CD4-positive, alpha-beta memory T cell (primary cell): Measurements from ENCODE around the gene ALG6. TPM values are rescaled to one million over a fixed set of nuclear protein-coding genes. Genes with fewer than 3 reads are reported as not detected.

ENCODE experiments used
- CTCF ChIA-PET: fragments of 350-600 bp; sonication (Branson Sonifier 250); formaldehyde crosslinking; loops from one replicate; lab custom pipeline; 2021; ENCODE audit warnings: inconsistent platforms; ENCODE audit not compliant: partially characterized antibody; lab: Charles Lee
- POLR2A ChIA-PET: fragments of 350-600 bp; sonication (Branson Sonifier 250); formaldehyde crosslinking; loops from one replicate; lab custom pipeline; 2021; ENCODE audit not compliant: partially characterized antibody; lab: Charles Lee
- DNase-seq, 5 donors: peaks; one replicate each; pipeline versions ENCODE4 v3.0.0 to v3.0.0-alpha.2; 2020 to 2022; ENCODE audit warnings: mixed read lengths in 1 of 5
- H3K27ac ChIP-seq: one replicate; pipeline ENCODE4 v1.7.0; 2013; ENCODE audit warnings: low read depth, low read length
- H3K27me3 ChIP-seq: 2 replicates; pipeline ENCODE4 v1.7.0; 2013; ENCODE audit warnings: mild to moderate bottlenecking, low read length, moderate library complexity; ENCODE audit not compliant: insufficient read depth
- H3K36me3 ChIP-seq: 2 replicates; pipeline ENCODE4 v1.7.0; 2013; ENCODE audit warnings: mild to moderate bottlenecking, low read length, moderate library complexity; ENCODE audit not compliant: insufficient read depth
- H3K4me1 ChIP-seq: 2 replicates; pipeline ENCODE4 v1.7.0; 2013; ENCODE audit warnings: mild to moderate bottlenecking, low read length, moderate library complexity; ENCODE audit not compliant: insufficient read depth
- H3K4me3 ChIP-seq, 2 donors: one replicate each; pipeline ENCODE4 v1.7.0; 2013; ENCODE audit warnings: low read length in 2 of 2, mild to moderate bottlenecking in 1 of 2
- H3K9me3 ChIP-seq, 2 donors: one replicate each; pipeline ENCODE4 v1.7.0; 2013; ENCODE audit warnings: low read length in 2 of 2, control low read depth in 1 of 2; ENCODE audit not compliant: control insufficient read depth in 1 of 2
- H3K27ac Mint-ChIP-seq, 7 donors: one replicate each; pipeline ENCODE4 v1.8.0; 2020 to 2021; ENCODE audit warnings: mixed read lengths in 7 of 7, mild to moderate bottlenecking in 6 of 7, inconsistent platforms in 3 of 7, moderate library complexity in 3 of 7
- H3K27me3 Mint-ChIP-seq, 2 donors: one replicate each; pipeline ENCODE4 v1.8.0; 2020 to 2021; ENCODE audit warnings: mixed read lengths in 2 of 2
- H3K36me3 Mint-ChIP-seq, 2 donors: one replicate each; pipeline ENCODE4 v1.8.0; 2020 to 2021; ENCODE audit warnings: mixed read lengths in 2 of 2, inconsistent platforms in 1 of 2, mild to moderate bottlenecking in 1 of 2
- H3K4me1 Mint-ChIP-seq, 4 donors: one replicate each; pipeline ENCODE4 v1.8.0; 2020 to 2021; ENCODE audit warnings: mixed read lengths in 4 of 4, mild to moderate bottlenecking in 1 of 4
- H3K4me3 Mint-ChIP-seq, 8 donors: one replicate each; pipeline ENCODE4 v1.8.0; 2020 to 2021; ENCODE audit warnings: mixed read lengths in 8 of 8, mild to moderate bottlenecking in 7 of 8, moderate library complexity in 6 of 8, inconsistent platforms in 3 of 8
- H3K9me3 Mint-ChIP-seq, 8 donors: one replicate each; pipeline ENCODE4 v1.8.0; 2020 to 2021; ENCODE audit warnings: mixed read lengths in 8 of 8, mild to moderate bottlenecking in 5 of 8, inconsistent platforms in 3 of 8, moderate library complexity in 1 of 8
- intact Hi-C: fragments of 100-400 bp; cut with micrococcal nuclease; formaldehyde crosslinking; loops from one replicate; pipeline ENCODE4 v1.15.1; 2023
- polyA plus RNA-seq, 2 donors: library from polyadenylated mRNA; unstranded; fragments of 300-500 nt; fragmentation: Illumina TruSeq; gene quantifications; one replicate each; pipeline ENCODE4 v1.2.3, GENCODE V29; 2021
- total RNA-seq, 2 experiments: library from RNA; stranded (reverse); gene quantifications; one replicate each; pipeline ENCODE4 v1.2.3, GENCODE V29; 2021

ALG6 gene
- total and polyA plus RNA-seq, 4 experiments from 2014 or later: 21.9 to 28.4 (median 24.8) TPM

- H3K27ac Mint-ChIP-seq: no peak overlapping the region
- POLR2A ChIA-PET: no interaction called here
Observed at GRCh38 chr1:63381741-63382140, 14.3 kb downstream of the ALG6 start.

GRCh38 chr1:63401945-63402344, 34.5 kb downstream of the ALG6 start:
- ChIA-PET POLR2A (no interaction called here), CTCF (interaction anchor here (0.7 to 0.9 kb wide), 2 partner anchors 12 to 131 kb away, joined by 3 read pairs; no protein-coding TSS in a partner anchor)
- no peak overlapping the region for H3K27ac Mint-ChIP-seq
- intact Hi-C loops: no loop called here
- no peaks in the 10 kb centered on the region for H3K27me3 Mint-ChIP-seq
- Histone ChIP-seq H3K9me3 (no peaks in the 10 kb centered on the region), H3K27me3 (no peaks in the 10 kb centered on the region), H3K36me3 (peaks cover 22% of the 10 kb centered on the region), H3K27ac (no peak overlapping the region), H3K4me3 (no peak overlapping the region), H3K4me1 (no peaks in the 10 kb centered on the region)
- peaks cover 61 to 64% of the 10 kb centered on the region in 2 donors for H3K36me3 Mint-ChIP-seq
- H3K4me3 Mint-ChIP-seq: no peak overlapping the region
- no peaks in the 10 kb centered on the region for H3K9me3 Mint-ChIP-seq
- no peaks in the 10 kb centered on the region for H3K4me1 Mint-ChIP-seq
- no peak for DNase-seq

More at GRCh38 chr1:63381741-63382140, 14.3 kb downstream of the ALG6 start:
- peaks cover 9% of the 10 kb centered on the region for H3K4me1 ChIP-seq
- CTCF ChIA-PET: no interaction called here
- Mint-ChIP-seq H3K36me3 (peaks cover 22 to 36% of the 10 kb centered on the region in 2 donors), H3K4me3 (no peak overlapping the region), H3K27me3 (no peaks in the 10 kb centered on the region), H3K4me1 (peaks cover 32 to 41% (median 38%) of the 10 kb centered on the region in 4 donors), H3K9me3 (peaks cover 0 to 3% (median 0%) of the 10 kb centered on the region in 8 donors)
- H3K27me3 ChIP-seq: no peaks in the 10 kb centered on the region
- no peak overlapping the region for H3K27ac ChIP-seq
- no peaks in the 10 kb centered on the region for H3K36me3 ChIP-seq
- intact Hi-C loops: no loop called here
- DNase-seq: no peak
- H3K4me3 ChIP-seq: no peak overlapping the region
- H3K9me3 ChIP-seq: no peaks in the 10 kb centered on the region

- intact Hi-C loops: no loop called here
- no peaks in the 10 kb centered on the region for H3K4me1 ChIP-seq
- no peaks in the 10 kb centered on the region for H3K9me3 ChIP-seq
- ChIA-PET CTCF (no interaction called here), POLR2A (no interaction called here)
- peaks cover 16% of the 10 kb centered on the region for H3K36me3 ChIP-seq
- no peak overlapping the region for H3K4me3 ChIP-seq
- no peaks in the 10 kb centered on the region for H3K27me3 ChIP-seq
- no peak overlapping the region for H3K27ac Mint-ChIP-seq
- H3K36me3 Mint-ChIP-seq: peaks cover 64 to 68% of the 10 kb centered on the region in 2 donors
- DNase-seq: no peak
- H3K9me3 Mint-ChIP-seq: no peaks in the 10 kb centered on the region
- no peaks in the 10 kb centered on the region for H3K4me1 Mint-ChIP-seq
- no peak overlapping the region for H3K4me3 Mint-ChIP-seq
- H3K27me3 Mint-ChIP-seq: no peaks in the 10 kb centered on the region
- H3K27ac ChIP-seq: no peak overlapping the region
Observed at GRCh38 chr1:63403386-63403785, 36.0 kb downstream of the ALG6 start.

GRCh38 chr1:63405021-63405420, 37.6 kb downstream of the ALG6 start:
- intact Hi-C loops: no loop called here
- CTCF ChIA-PET: no interaction called here
- Mint-ChIP-seq H3K4me3 (no peak overlapping the region), H3K36me3 (peaks cover 66 to 69% of the 10 kb centered on the region in 2 donors), H3K9me3 (no peaks in the 10 kb centered on the region), H3K4me1 (no peaks in the 10 kb centered on the region), H3K27me3 (no peaks in the 10 kb centered on the region), H3K27ac (peak overlapping the region in 1 of 7 donors; percentile 1)
- H3K4me3 ChIP-seq: no peak overlapping the region
- H3K4me1 ChIP-seq: no peaks in the 10 kb centered on the region
- H3K9me3 ChIP-seq: no peaks in the 10 kb centered on the region
- DNase-seq: no peak
- no peak overlapping the region for H3K27ac ChIP-seq
- H3K36me3 ChIP-seq: peaks cover 16% of the 10 kb centered on the region
- POLR2A ChIA-PET: no interaction called here
- H3K27me3 ChIP-seq: no peaks in the 10 kb centered on the region

- H3K36me3 Mint-ChIP-seq: peaks cover 63 to 64% of the 10 kb centered on the region in 2 donors
- Histone ChIP-seq H3K36me3 (peaks cover 16% of the 10 kb centered on the region), H3K9me3 (no peaks in the 10 kb centered on the region), H3K27ac (no peak overlapping the region), H3K27me3 (no peaks in the 10 kb centered on the region), H3K4me1 (no peaks in the 10 kb centered on the region), H3K4me3 (no peak overlapping the region)
- DNase-seq: no peak
- ChIA-PET CTCF (no interaction called here), POLR2A (no interaction called here)
- H3K27me3 Mint-ChIP-seq: no peaks in the 10 kb centered on the region
- H3K9me3 Mint-ChIP-seq: no peaks in the 10 kb centered on the region
- no peaks in the 10 kb centered on the region for H3K4me1 Mint-ChIP-seq
- intact Hi-C loops: no loop called here
- H3K27ac Mint-ChIP-seq: no peak overlapping the region
- H3K4me3 Mint-ChIP-seq: no peak overlapping the region
Observed at GRCh38 chr1:63405987-63406386, 38.6 kb downstream of the ALG6 start.

GRCh38 chr1:63407002-63407401, 39.6 kb downstream of the ALG6 start:
- H3K4me1 Mint-ChIP-seq: no peaks in the 10 kb centered on the region

GRCh38 chr1:63408331-63408730, 40.9 kb downstream of the ALG6 start:
- ChIA-PET POLR2A (no interaction called here), CTCF (no interaction called here)
- DNase-seq: no peak
- H3K4me1 ChIP-seq: no peaks in the 10 kb centered on the region
- H3K27me3 ChIP-seq: no peaks in the 10 kb centered on the region
- H3K27ac Mint-ChIP-seq: no peak overlapping the region
- no peaks in the 10 kb centered on the region for H3K9me3 ChIP-seq
- H3K9me3 Mint-ChIP-seq: no peaks in the 10 kb centered on the region
- no peak overlapping the region for H3K4me3 Mint-ChIP-seq
- no peaks in the 10 kb centered on the region for H3K4me1 Mint-ChIP-seq
- H3K36me3 ChIP-seq: peaks cover 26% of the 10 kb centered on the region
- H3K36me3 Mint-ChIP-seq: peaks cover 64 to 72% of the 10 kb centered on the region in 2 donors
- H3K27ac ChIP-seq: no peak overlapping the region
- no peaks in the 10 kb centered on the region for H3K27me3 Mint-ChIP-seq
- no peak overlapping the region for H3K4me3 ChIP-seq
- intact Hi-C loops: no loop called here

More at GRCh38 chr1:63407002-63407401, 39.6 kb downstream of the ALG6 start:
- CTCF ChIA-PET: no interaction called here
- Histone ChIP-seq H3K4me1 (no peaks in the 10 kb centered on the region), H3K9me3 (no peaks in the 10 kb centered on the region), H3K27ac (no peak overlapping the region), H3K36me3 (peaks cover 21% of the 10 kb centered on the region), H3K4me3 (no peak overlapping the region), H3K27me3 (no peaks in the 10 kb centered on the region)
- intact Hi-C loops: no loop called here
- Mint-ChIP-seq H3K27me3 (no peaks in the 10 kb centered on the region), H3K36me3 (peaks cover 61 to 69% of the 10 kb centered on the region in 2 donors), H3K27ac (no peak overlapping the region), H3K4me3 (no peak overlapping the region), H3K9me3 (no peaks in the 10 kb centered on the region)
- POLR2A ChIA-PET: no interaction called here
- DNase-seq: no peak

GRCh38 chr1:63411066-63411465, 43.6 kb downstream of the ALG6 start:
- Mint-ChIP-seq H3K4me1 (no peaks in the 10 kb centered on the region), H3K27ac (no peak overlapping the region), H3K9me3 (no peaks in the 10 kb centered on the region), H3K27me3 (no peaks in the 10 kb centered on the region), H3K36me3 (peaks cover 53 to 66% of the 10 kb centered on the region in 2 donors), H3K4me3 (no peak overlapping the region)
- Histone ChIP-seq H3K4me1 (no peaks in the 10 kb centered on the region), H3K4me3 (no peak overlapping the region), H3K9me3 (no peaks in the 10 kb centered on the region), H3K27ac (no peak overlapping the region), H3K36me3 (peaks cover 10% of the 10 kb centered on the region), H3K27me3 (no peaks in the 10 kb centered on the region)
- CTCF ChIA-PET: no interaction called here
- POLR2A ChIA-PET: no interaction called here
- intact Hi-C loops: no loop called here
- no peak for DNase-seq
